Motor neuron (in vitro differentiated cells): ENCODE results near the gene NPAS3. TPM values are rescaled to one million over a fixed set of nuclear protein-coding genes. Genes with fewer than 3 reads are reported as not detected.

Experiments used
- ATAC-seq, 8 experiments: fragments of 200-7000 bp; cut with Tn5 transposase; replicated peaks in 6 of 8; 2 replicates each; pipeline ENCODE4 v1.8.0; 2021; ENCODE audit warnings: mild to moderate bottlenecking in 8 of 8, moderate library complexity in 8 of 8
- H3K27ac ChIP-seq, 2 donors: fragments of 250-450 bp; sonication (Bioruptor Pico); 2 replicates each; pipeline ENCODE4 v1.9.0; 2021; ENCODE audit warnings: antibody characterized with exemption in 2 of 2, mild to moderate bottlenecking in 2 of 2, moderate library complexity in 1 of 2
- H3K4me1 ChIP-seq, 2 donors: fragments of 250-450 bp; sonication (Bioruptor Pico); replicated peaks in 1 of 2; 2 replicates each; pipeline ENCODE4 v1.6.1; 2021; ENCODE audit warnings: antibody characterized with exemption in 2 of 2, mild to moderate bottlenecking in 2 of 2, moderate library complexity in 1 of 2
- H3K4me3 ChIP-seq, 5 donors: fragments of 250-450 bp; sonication (Bioruptor Pico); 2 replicates each; pipeline ENCODE4 v1.9.0; 2021; ENCODE audit warnings: antibody characterized with exemption in 5 of 5, mild to moderate bottlenecking in 5 of 5, moderate library complexity in 4 of 5
- WGBS, 10 experiments: fragments of 450-650 bp; shearing (Covaris generic); methylation state at CpG; one replicate each; pipeline ENCODE4 v1.0.0; 2022; 5-methylcytosine and 5-hydroxymethylcytosine counted together
- in situ Hi-C, 9 experiments: fragments of 400-800 bp; cut with MboI; loops; one replicate each; pipeline ENCODE4 v1.15.0; 2021; ENCODE audit warnings: low sequenced_read_pairs in 9 of 9, low pct_unique_long_range_greater_than_20kb in 2 of 9; ENCODE audit not compliant: unreplicated experiment in 9 of 9
- total RNA-seq, 8 experiments: library from RNA; unstranded; fragments of 300-600 nt; gene quantifications; 2 replicates each; pipeline versions ENCODE4 v1.2.3 to v1.2.4, GENCODE V29; 2022

Gene NPAS3
- total RNA-seq, 8 experiments from 2014 or later = 0.22 to 45.8 (median 11.7) TPM; not detected in 1

GRCh38 chr14:33647385-33647786 is 708.7 kb downstream of the NPAS3 start:
- peak in 5 of 8 experiments; percentile 43 to 72 (median 63) for ATAC-seq
- H3K27ac ChIP-seq = no peak overlapping the region
- 3 to 96% (median 84%) methylated on average over 1 to 3 of the region's 3 CpGs for WGBS, 10 experiments
- H3K4me1 ChIP-seq = peaks cover 24 to 26% of the 10 kb centered on the region in 2 donors
- in situ Hi-C loops = no loop called here
- no peak overlapping the region for H3K4me3 ChIP-seq

- Histone ChIP-seq H3K27ac (no peak overlapping the region), H3K4me1 (peaks cover 10% of the 10 kb centered on the region in 2 donors), H3K4me3 (no peak overlapping the region)
- 17 to 100% (median 57%) methylated on average over 1 to 3 of the region's 3 CpGs; no CpG with 5 or more reads in 4 of the 10 experiments for WGBS, 10 experiments
- in situ Hi-C loops = loop anchor here in 1 of 9 experiments (25.0 kb wide), 1 partner anchor 188 kb away; no protein-coding TSS in a partner anchor
- peak in 3 of 8 experiments; percentile 58 to 77 (median 60) for ATAC-seq
These were observed 711.8 kb downstream of the NPAS3 start for GRCh38 chr14:33650430-33650829.

- in situ Hi-C loops = loop anchor here in 1 of 9 experiments (25.0 kb wide), 1 partner anchor 190 kb away; no protein-coding TSS in a partner anchor
- Histone ChIP-seq H3K4me1 (peaks cover 10% of the 10 kb centered on the region in 2 donors), H3K4me3 (no peak overlapping the region), H3K27ac (no peak overlapping the region)
- WGBS, 10 experiments = 60 to 100% (median 87%) methylated on average over 1 to 10 of the region's 11 CpGs
- no peak for ATAC-seq
These were observed 714.1 kb downstream of the NPAS3 start for GRCh38 chr14:33652566-33653307.

- no peak overlapping the region for H3K27ac ChIP-seq
- peaks cover 10% of the 10 kb centered on the region in 2 donors for H3K4me1 ChIP-seq
- no peak overlapping the region for H3K4me3 ChIP-seq
- 67 to 100% (median 94%) methylated on average over 1 to 6 of the region's 6 CpGs; no CpG with 5 or more reads in 1 of the 10 experiments for WGBS, 10 experiments
- ATAC-seq = no peak
- in situ Hi-C loops = loop anchor here in 1 of 9 experiments (25.0 kb wide), 1 partner anchor 191 kb away; no protein-coding TSS in a partner anchor
These were observed 714.6 kb downstream of the NPAS3 start for GRCh38 chr14:33653308-33653695.

- Histone ChIP-seq H3K4me1 (peaks cover 4% of the 10 kb centered on the region in 2 donors), H3K27ac (no peak overlapping the region), H3K4me3 (no peak overlapping the region)
- in situ Hi-C loops = loop anchor here in 1 of 9 experiments (25.0 kb wide), 1 partner anchor 193 kb away; no protein-coding TSS in a partner anchor
- WGBS, 10 experiments = 54 to 100% (median 92%) methylated on average over 1 to 4 of the region's 4 CpGs
- ATAC-seq = no peak
These were observed 716.7 kb downstream of the NPAS3 start for GRCh38 chr14:33655421-33655820.

GRCh38 chr14:33657476-33657875 is 718.8 kb downstream of the NPAS3 start:
- in situ Hi-C loops = loop anchor here in 1 of 9 experiments (25.0 kb wide), 1 partner anchor 195 kb away; no protein-coding TSS in a partner anchor
- Histone ChIP-seq H3K4me3 (no peak overlapping the region), H3K27ac (no peak overlapping the region), H3K4me1 (peaks cover 0 to 3% of the 10 kb centered on the region in 2 donors)
- 15 to 100% (median 77%) methylated on average over 1 to 3 of the region's 3 CpGs; no CpG with 5 or more reads in 2 of the 10 experiments for WGBS, 10 experiments
- no peak for ATAC-seq

GRCh38 chr14:33660248-33660647 is 721.6 kb downstream of the NPAS3 start:
- Histone ChIP-seq H3K27ac (no peak overlapping the region), H3K4me3 (no peak overlapping the region), H3K4me1 (peaks cover 0 to 3% of the 10 kb centered on the region in 2 donors)
- 74 to 100% (median 91%) methylated on average over 1 to 3 of the region's 3 CpGs for WGBS, 10 experiments
- no peak for ATAC-seq
- in situ Hi-C loops = loop anchor here in 1 of 9 experiments (25.0 kb wide), 1 partner anchor 198 kb away; no protein-coding TSS in a partner anchor

- Histone ChIP-seq H3K27ac (no peak overlapping the region), H3K4me1 (peaks cover 0 to 3% of the 10 kb centered on the region in 2 donors), H3K4me3 (no peak overlapping the region)
- in situ Hi-C loops = loop anchor here in 1 of 9 experiments (25.0 kb wide), 1 partner anchor 199 kb away; no protein-coding TSS in a partner anchor
- ATAC-seq = no peak
- WGBS, 10 experiments = 82 to 100% (median 91%) methylated on average over 1 to 3 of the region's 3 CpGs
These were observed 722.4 kb downstream of the NPAS3 start for GRCh38 chr14:33661101-33661500.

- Histone ChIP-seq H3K4me3 (no peak overlapping the region), H3K27ac (no peak overlapping the region), H3K4me1 (no peaks in the 10 kb centered on the region)
- in situ Hi-C loops = loop anchor here in 1 of 9 experiments (25.0 kb wide), 1 partner anchor 206 kb away; no protein-coding TSS in a partner anchor
- ATAC-seq = no peak
- WGBS, 10 experiments = 56 to 100% (median 88%) methylated on average over 1 to 4 of the region's 4 CpGs; no CpG with 5 or more reads in 2 of the 10 experiments
These were observed 729.4 kb downstream of the NPAS3 start for GRCh38 chr14:33668066-33668465.

GRCh38 chr14:33669111-33669510 is 730.4 kb downstream of the NPAS3 start:
- H3K4me1 ChIP-seq = no peaks in the 10 kb centered on the region
- ATAC-seq = no peak
- WGBS, 10 experiments = 45 to 97% (median 70%) methylated on average over 2 of the region's 2 CpGs; no CpG with 5 or more reads in 3 of the 10 experiments
- in situ Hi-C loops = loop anchor here in 1 of 9 experiments (25.0 kb wide), 1 partner anchor 207 kb away; no protein-coding TSS in a partner anchor
- H3K27ac ChIP-seq = no peak overlapping the region
- no peak overlapping the region for H3K4me3 ChIP-seq

GRCh38 chr14:33670235-33670634 is 731.6 kb downstream of the NPAS3 start:
- in situ Hi-C loops = loop anchor here in 1 of 9 experiments (25.0 kb wide), 1 partner anchor 208 kb away; no protein-coding TSS in a partner anchor
- 74 to 100% (median 92%) methylated on average over 1 to 5 of the region's 5 CpGs; no CpG with 5 or more reads in 2 of the 10 experiments for WGBS, 10 experiments

GRCh38 chr14:33671556-33671955 is 732.9 kb downstream of the NPAS3 start:
- no peak overlapping the region for H3K4me3 ChIP-seq
- WGBS, 10 experiments = 40 to 100% (median 88%) methylated on average over 1 of the region's 1 CpG; no CpG with 5 or more reads in 6 of the 10 experiments
- H3K4me1 ChIP-seq = peaks cover 0 to 7% of the 10 kb centered on the region in 2 donors
- no peak for ATAC-seq
- no peak overlapping the region for H3K27ac ChIP-seq
- in situ Hi-C loops = loop anchor here in 1 of 9 experiments (25.0 kb wide), 1 partner anchor 209 kb away; no protein-coding TSS in a partner anchor

More at GRCh38 chr14:33670235-33670634, 731.6 kb downstream of the NPAS3 start:
- ATAC-seq = no peak
- Histone ChIP-seq H3K27ac (no peak overlapping the region), H3K4me3 (no peak overlapping the region), H3K4me1 (peaks cover 0 to 5% of the 10 kb centered on the region in 2 donors)

- H3K4me1 ChIP-seq = peaks cover 4 to 17% of the 10 kb centered on the region in 2 donors
- in situ Hi-C loops = loop anchor here in 1 of 9 experiments (25.0 kb wide), 1 partner anchor 213 kb away; no protein-coding TSS in a partner anchor
- ATAC-seq = peak in 1 of 8 experiments; percentile 9
- no peak overlapping the region for H3K4me3 ChIP-seq
- 78 to 100% (median 90%) methylated on average over 1 to 5 of the region's 5 CpGs; no CpG with 5 or more reads in 3 of the 10 experiments for WGBS, 10 experiments
- no peak overlapping the region for H3K27ac ChIP-seq
These were observed 736.2 kb downstream of the NPAS3 start for GRCh38 chr14:33674927-33675326.
